ENCODE measurements around the gene PCK2. TPM values are rescaled to one million over a fixed set of nuclear protein-coding genes. Genes with fewer than 3 reads are reported as not detected.

PCK2 gene
- total and polyA plus RNA-seq, 4 donors: 8.9 to 91.7 (median 38.2) TPM

DNA sequence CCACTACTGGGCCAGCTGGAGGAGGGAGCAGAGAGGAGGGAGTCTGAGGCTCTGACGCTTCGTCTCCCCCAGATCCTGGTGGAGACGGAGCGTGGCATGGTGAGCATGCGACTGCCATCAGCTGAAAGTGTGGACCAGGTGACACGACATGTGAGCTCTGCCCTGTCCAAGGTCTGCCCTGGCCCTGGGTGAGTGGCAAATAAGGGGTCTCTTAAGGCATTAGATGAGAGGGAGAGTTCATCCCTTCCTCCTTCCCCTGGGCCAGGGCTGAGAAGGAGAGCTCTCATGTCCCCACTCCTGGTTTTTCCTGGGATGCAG lies 39.8 kb upstream of the PCK2 start:
- Histone ChIP-seq H3K27ac (ENCODE audit: low read depth in 1 of 2, low read length in 1 of 2) (no peak overlapping the region), H3K36me3 (ENCODE audit: control insufficient read depth in 4 of 4, insufficient read depth in 4 of 4, low read length in 4 of 4) (no peaks in the 10 kb centered on the region), H3K4me1 (ENCODE audit: control insufficient read depth in 5 of 5, insufficient read depth in 5 of 5, low read length in 5 of 5) (peaks cover 0 to 22% (median 0%) of the 10 kb centered on the region in 5 donors), H3K9ac (ENCODE audit: insufficient read depth in 1 of 2, low read length in 2 of 2) (no peak overlapping the region), H3K4me3 (no peak overlapping the region), H3K27me3 (ENCODE audit: control insufficient read depth in 3 of 3, insufficient read depth in 3 of 3, low read length in 2 of 3) (peaks cover 0 to 6% (median 3%) of the 10 kb centered on the region in 3 donors), H3K9me3 (ENCODE audit: control insufficient read depth in 4 of 4, insufficient read depth in 3 of 4, low read length in 3 of 4) (no peaks in the 10 kb centered on the region)
- ATAC-seq (ENCODE audit: insufficient read depth, low FRiP score): no peak
- no peak for DNase-seq
- TF ChIP-seq, protein P1, sequence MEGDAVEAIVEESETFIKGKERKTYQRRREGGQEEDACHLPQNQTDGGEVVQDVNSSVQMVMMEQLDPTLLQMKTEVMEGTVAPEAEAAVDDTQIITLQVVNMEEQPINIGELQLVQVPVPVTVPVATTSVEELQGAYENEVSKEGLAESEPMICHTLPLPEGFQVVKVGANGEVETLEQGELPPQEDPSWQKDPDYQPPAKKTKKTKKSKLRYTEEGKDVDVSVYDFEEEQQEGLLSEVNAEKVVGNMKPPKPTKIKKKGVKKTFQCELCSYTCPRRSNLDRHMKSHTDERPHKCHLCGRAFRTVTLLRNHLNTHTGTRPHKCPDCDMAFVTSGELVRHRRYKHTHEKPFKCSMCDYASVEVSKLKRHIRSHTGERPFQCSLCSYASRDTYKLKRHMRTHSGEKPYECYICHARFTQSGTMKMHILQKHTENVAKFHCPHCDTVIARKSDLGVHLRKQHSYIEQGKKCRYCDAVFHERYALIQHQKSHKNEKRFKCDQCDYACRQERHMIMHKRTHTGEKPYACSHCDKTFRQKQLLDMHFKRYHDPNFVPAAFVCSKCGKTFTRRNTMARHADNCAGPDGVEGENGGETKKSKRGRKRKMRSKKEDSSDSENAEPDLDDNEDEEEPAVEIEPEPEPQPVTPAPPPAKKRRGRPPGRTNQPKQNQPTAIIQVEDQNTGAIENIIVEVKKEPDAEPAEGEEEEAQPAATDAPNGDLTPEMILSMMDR (IDR thresholded peaks at IDR 0.05; ENCODE audit: control extremely low read depth, extremely low read depth): no peak
- 78 to 93% methylated on average over 6 of the region's 6 CpGs for WGBS, 2 donors

DNA sequence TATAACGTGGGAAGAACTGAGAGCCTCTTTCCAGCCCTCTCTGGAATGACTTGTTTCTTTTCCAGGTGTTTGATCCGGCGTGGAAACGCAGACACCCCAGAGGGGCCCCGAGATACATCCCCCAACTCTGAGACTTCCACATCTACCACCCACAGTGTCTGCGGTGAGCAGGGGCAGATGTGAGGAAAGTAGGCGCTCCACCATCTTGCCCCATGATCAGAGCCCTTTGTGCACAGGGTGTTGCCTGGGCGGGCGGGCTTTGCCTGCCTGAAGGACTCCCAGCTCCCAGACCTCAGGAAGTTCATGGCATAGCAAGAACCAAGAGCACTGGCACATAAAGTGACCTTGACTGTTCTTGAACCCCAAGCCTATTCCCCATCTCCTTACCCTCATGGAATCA lies 39.5 kb upstream of the PCK2 start:
- WGBS, 2 donors: 94 to 95% methylated on average over 9 of the region's 9 CpGs
- H3K9me3 ChIP-seq (ENCODE audit: control insufficient read depth in 4 of 4, insufficient read depth in 3 of 4, low read length in 3 of 4): no peaks in the 10 kb centered on the region
- H3K9ac ChIP-seq (ENCODE audit: insufficient read depth in 1 of 2, low read length in 2 of 2): no peak overlapping the region
- TF ChIP-seq, protein P1 (IDR thresholded peaks at IDR 0.05; ENCODE audit: control extremely low read depth, extremely low read depth): no peak
- H3K4me3 ChIP-seq: no peak overlapping the region
- ATAC-seq (ENCODE audit: insufficient read depth, low FRiP score) (no peak), DNase-seq (no peak)
- peaks cover 0 to 22% (median 0%) of the 10 kb centered on the region in 5 donors for H3K4me1 ChIP-seq (ENCODE audit: control insufficient read depth in 5 of 5, insufficient read depth in 5 of 5, low read length in 5 of 5)
- H3K27me3 ChIP-seq (ENCODE audit: control insufficient read depth in 3 of 3, insufficient read depth in 3 of 3, low read length in 2 of 3): peaks cover 0 to 6% (median 3%) of the 10 kb centered on the region in 3 donors
- H3K36me3 ChIP-seq (ENCODE audit: control insufficient read depth in 4 of 4, insufficient read depth in 4 of 4, low read length in 4 of 4): no peaks in the 10 kb centered on the region
- no peak overlapping the region for H3K27ac ChIP-seq (ENCODE audit: low read depth in 1 of 2, low read length in 1 of 2)

DNA sequence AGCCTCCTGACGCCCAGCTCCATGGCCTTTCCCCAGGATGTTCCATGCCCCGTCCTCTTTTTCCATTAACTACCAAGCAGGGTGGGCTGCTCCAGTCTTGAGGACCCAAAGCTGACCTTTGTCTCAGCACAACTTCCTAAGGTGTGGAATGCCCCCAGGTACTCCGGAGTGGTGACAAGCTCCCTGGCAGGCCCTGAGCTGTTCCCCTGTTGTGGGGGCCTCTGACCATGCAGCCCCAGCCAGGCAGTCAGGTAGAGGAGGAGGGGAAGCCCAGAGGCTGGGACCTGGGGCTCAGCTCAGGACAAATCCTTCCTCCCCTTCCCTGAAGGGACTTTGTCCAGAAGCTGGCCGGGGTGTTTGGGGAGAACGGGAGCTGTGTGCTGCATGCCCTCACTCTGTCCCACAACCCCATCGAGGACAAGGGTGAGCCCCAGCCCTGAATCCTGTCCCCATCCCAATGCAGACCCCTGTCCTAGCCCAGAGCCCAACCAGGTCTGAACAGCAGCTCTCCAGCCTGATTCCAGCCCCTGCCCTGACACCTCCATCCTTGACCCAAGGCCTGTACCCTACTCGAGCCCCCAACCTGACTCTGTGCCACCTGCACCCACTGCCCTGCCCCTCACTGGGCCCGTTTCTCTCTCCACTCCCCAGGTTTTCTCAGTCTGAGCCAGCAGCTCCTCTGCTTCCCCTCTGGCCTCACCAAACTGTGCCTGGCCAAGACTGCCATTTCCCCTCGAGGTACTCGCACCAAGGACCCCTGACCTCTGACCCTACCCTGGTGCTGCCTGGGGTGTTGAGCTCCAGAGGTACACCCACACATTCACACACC lies 37.9 kb upstream of the PCK2 start:
- DNase-seq (no peak), ATAC-seq (ENCODE audit: insufficient read depth, low FRiP score) (no peak)
- Histone ChIP-seq H3K9ac (ENCODE audit: insufficient read depth in 1 of 2, low read length in 2 of 2) (no peak overlapping the region), H3K9me3 (ENCODE audit: control insufficient read depth in 4 of 4, insufficient read depth in 3 of 4, low read length in 3 of 4) (no peaks in the 10 kb centered on the region), H3K36me3 (ENCODE audit: control insufficient read depth in 4 of 4, insufficient read depth in 4 of 4, low read length in 4 of 4) (no peaks in the 10 kb centered on the region), H3K4me3 (no peak overlapping the region), H3K27me3 (ENCODE audit: control insufficient read depth in 3 of 3, insufficient read depth in 3 of 3, low read length in 2 of 3) (peaks cover 0 to 6% (median 3%) of the 10 kb centered on the region in 3 donors), H3K27ac (ENCODE audit: low read depth in 1 of 2, low read length in 1 of 2) (no peak overlapping the region), H3K4me1 (ENCODE audit: control insufficient read depth in 5 of 5, insufficient read depth in 5 of 5, low read length in 5 of 5) (peaks cover 0 to 18% (median 0%) of the 10 kb centered on the region in 5 donors)
- TF ChIP-seq, protein P1 (IDR thresholded peaks at IDR 0.05; ENCODE audit: control extremely low read depth, extremely low read depth): no peak
- WGBS, 2 donors: 83 to 90% methylated on average over 10 of the region's 10 CpGs

Measured in lung (tissue), 12 donors.